ENCODE measurements around the gene FAM241B.

DNA sequence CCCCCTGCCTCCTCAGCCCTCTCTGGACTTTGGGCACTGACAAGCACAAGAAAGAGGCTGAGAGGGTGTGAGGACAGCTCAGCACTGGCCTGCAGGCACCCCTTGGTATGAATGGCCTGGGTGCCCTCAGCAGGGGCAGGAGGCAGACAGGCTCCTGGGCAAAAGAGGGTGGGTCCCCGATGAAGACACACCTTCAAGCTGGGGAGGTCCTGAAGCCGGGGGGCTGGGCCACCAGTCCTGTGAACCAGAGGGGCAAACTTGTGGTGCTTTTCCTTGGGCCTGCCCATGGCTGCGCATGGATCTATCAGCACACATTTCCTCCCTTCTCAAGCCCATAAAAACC lies 22.8 kb downstream of the FAM241B start:
- no peak for TF ChIP-seq POLR2AphosphoS5 (IDR thresholded peaks at IDR 0.05; ENCODE audit: low read depth, low read length)
- TF ChIP-seq SIN3A (IDR thresholded peaks at IDR 0.05; ENCODE audit: low read depth) = no peak
- TF ChIP-seq, protein P1, sequence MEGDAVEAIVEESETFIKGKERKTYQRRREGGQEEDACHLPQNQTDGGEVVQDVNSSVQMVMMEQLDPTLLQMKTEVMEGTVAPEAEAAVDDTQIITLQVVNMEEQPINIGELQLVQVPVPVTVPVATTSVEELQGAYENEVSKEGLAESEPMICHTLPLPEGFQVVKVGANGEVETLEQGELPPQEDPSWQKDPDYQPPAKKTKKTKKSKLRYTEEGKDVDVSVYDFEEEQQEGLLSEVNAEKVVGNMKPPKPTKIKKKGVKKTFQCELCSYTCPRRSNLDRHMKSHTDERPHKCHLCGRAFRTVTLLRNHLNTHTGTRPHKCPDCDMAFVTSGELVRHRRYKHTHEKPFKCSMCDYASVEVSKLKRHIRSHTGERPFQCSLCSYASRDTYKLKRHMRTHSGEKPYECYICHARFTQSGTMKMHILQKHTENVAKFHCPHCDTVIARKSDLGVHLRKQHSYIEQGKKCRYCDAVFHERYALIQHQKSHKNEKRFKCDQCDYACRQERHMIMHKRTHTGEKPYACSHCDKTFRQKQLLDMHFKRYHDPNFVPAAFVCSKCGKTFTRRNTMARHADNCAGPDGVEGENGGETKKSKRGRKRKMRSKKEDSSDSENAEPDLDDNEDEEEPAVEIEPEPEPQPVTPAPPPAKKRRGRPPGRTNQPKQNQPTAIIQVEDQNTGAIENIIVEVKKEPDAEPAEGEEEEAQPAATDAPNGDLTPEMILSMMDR (IDR thresholded peaks at IDR 0.05 in 2 of 3, conservative IDR thresholded peaks at IDR 0.05 in 1 of 3; ENCODE audit: borderline replicate concordance in 1 of 3, insufficient read depth in 1 of 3, low read depth in 2 of 3, low read length in 2 of 3) = no peak

Data from HCT116 (cell line).